RWPE2 (cell line): Measurements from ENCODE around the gene FSD1.

Experiments used
- ATAC-seq: fragments of 200-7000 bp; cut with Tn5 transposase; 3 replicates; pipeline ENCODE4 v1.9.1; 2021; ENCODE audit warnings: low read depth
- DNase-seq: peaks from one replicate; pipeline ENCODE4 v3.0.0-alpha.2; 2020; ENCODE audit warnings: low spot score
- H3K27ac ChIP-seq: fragments of 450-650 bp; 2 replicates; pipeline ENCODE4 v1.5.1; 2017; ENCODE audit warnings: mild to moderate bottlenecking; ENCODE audit not compliant: poor library complexity, severe bottlenecking
- H3K27me3 ChIP-seq: fragments of 250-450 bp; sonication (Bioruptor Pico); 2 replicates; pipeline ENCODE4 v1.5.1; 2021; ENCODE audit warnings: mild to moderate bottlenecking, moderate library complexity; ENCODE audit not compliant: insufficient read depth, poor library complexity, severe bottlenecking
- H3K36me3 ChIP-seq: fragments of 250-450 bp; sonication (Bioruptor Pico); 2 replicates; pipeline ENCODE4 v1.5.1; 2020; ENCODE audit warnings: low read depth, mild to moderate bottlenecking, moderate library complexity
- H3K4me1 ChIP-seq: fragments of 250-450 bp; sonication (Bioruptor Pico); 2 replicates; pipeline ENCODE4 v1.5.1; 2021; ENCODE audit warnings: mild to moderate bottlenecking, moderate library complexity; ENCODE audit not compliant: insufficient read depth, poor library complexity, severe bottlenecking
- H3K4me3 ChIP-seq: fragments of 250-450 bp; sonication (Bioruptor Pico); 2 replicates; pipeline ENCODE4 v1.5.1; 2021; ENCODE audit warnings: mild to moderate bottlenecking, moderate library complexity; ENCODE audit not compliant: severe bottlenecking
- H3K9me3 ChIP-seq: fragments of 250-450 bp; sonication (Bioruptor Pico); 2 replicates; pipeline ENCODE4 v1.5.1; 2021; ENCODE audit warnings: mild to moderate bottlenecking, moderate library complexity; ENCODE audit not compliant: severe bottlenecking
- CTCF ChIP-seq: fragments of 450-650 bp; IDR thresholded peaks from one replicate; pipeline ENCODE4 v1.5.1; 2017; ENCODE audit warnings: mild to moderate bottlenecking, moderate library complexity; ENCODE audit not compliant: poor library complexity, severe bottlenecking

FSD1 gene

DNA sequence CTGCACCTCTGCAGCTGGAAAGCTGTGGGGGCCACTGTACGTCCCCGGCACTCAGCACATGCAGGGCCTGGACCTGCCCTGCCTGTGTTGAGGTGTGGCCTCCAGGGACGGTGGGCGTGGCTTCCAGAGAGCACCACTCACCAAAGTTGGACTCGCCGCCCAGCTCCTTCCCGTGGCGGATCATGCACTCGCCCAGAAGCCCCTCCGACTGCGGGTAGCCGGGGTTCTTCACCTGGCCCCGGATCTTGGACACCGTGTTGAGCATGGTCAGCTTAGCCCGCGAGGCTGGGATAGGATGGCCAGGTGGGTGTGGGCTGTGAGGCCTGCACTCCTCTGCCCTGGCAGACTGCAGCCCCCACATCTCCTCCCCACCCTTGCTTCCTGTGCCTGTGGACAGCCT is 60.9 kb downstream of the FSD1 start:
- peak; percentile 57 for DNase-seq
- ATAC-seq = no peak
- peaks cover 53% of the 10 kb centered on the region for H3K36me3 ChIP-seq
- no peaks in the 10 kb centered on the region for H3K27me3 ChIP-seq
- H3K9me3 ChIP-seq = no peaks in the 10 kb centered on the region
- peaks cover 16% of the 10 kb centered on the region for H3K4me1 ChIP-seq
- H3K27ac ChIP-seq = no peak overlapping the region
- H3K4me3 ChIP-seq = no peak overlapping the region
- no peak for TF ChIP-seq CTCF

GRCh38 chr19:4365791-4366665 is 61.6 kb downstream of the FSD1 start:
- Histone ChIP-seq H3K4me3 (no peak overlapping the region), H3K9me3 (no peaks in the 10 kb centered on the region), H3K36me3 (peaks cover 50% of the 10 kb centered on the region), H3K27me3 (no peaks in the 10 kb centered on the region), H3K4me1 (peaks cover 16% of the 10 kb centered on the region), H3K27ac (no peak overlapping the region)
- peak; percentile 38 for DNase-seq
- no peak for ATAC-seq
- no peak for TF ChIP-seq CTCF

DNA sequence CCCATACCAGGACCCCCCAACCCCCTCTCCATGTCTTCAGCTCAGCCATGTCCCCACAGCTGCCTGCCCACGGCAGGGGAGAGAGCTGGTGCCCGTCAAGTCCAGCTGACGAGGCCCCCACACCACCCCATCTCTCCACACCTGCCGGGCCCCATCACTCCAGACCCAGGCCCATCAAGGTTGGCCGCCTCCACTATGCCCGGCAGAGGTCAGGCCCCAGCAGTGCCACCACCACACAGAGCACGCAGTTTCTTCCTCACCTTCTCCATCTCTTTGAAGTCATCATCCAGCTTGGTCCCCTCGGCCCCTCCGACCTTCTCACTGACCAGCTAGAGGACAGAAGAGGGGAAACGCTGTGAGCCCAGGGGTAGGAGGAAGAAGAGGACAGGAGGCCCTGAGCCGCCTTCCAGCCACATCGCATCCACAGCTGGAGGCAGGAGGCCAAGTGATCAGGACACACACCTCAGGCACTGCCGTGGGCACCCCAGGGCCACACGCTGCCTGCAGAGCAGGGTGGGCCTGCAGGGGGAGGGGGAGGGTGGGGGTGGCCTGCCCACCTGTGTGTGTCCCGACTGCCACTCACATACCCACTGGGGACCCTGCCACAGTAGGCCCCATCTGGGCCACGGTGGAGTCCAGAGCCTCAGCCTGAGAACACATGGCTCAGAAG is 62.4 kb downstream of the FSD1 start:
- H3K27me3 ChIP-seq = no peaks in the 10 kb centered on the region
- peak; percentile 50 for DNase-seq
- peaks cover 16% of the 10 kb centered on the region for H3K4me1 ChIP-seq
- peaks cover 45% of the 10 kb centered on the region for H3K36me3 ChIP-seq
- no peaks in the 10 kb centered on the region for H3K9me3 ChIP-seq
- H3K4me3 ChIP-seq = no peak overlapping the region
- no peak overlapping the region for H3K27ac ChIP-seq
- no peak for ATAC-seq
- TF ChIP-seq CTCF = no peak

DNA sequence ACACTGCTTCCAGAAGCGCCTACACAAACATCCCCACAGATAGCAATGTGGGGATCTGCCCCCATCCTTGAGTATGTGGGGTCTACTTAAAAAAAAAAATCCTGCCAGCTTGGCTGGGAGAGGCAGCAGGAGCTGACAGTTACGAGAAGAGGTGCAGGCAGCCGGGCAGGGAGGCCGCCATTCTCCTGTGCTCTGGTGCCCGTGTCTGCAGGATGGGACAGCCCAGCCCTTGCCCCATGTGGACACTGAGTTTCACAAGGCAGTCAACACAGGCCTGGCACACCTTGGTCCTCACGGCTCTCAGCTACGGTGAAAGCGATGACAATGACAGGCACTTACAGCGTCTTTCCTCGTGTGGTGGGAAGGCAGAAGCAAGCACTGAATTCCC is 62.9 kb downstream of the FSD1 start:
- Histone ChIP-seq H3K9me3 (no peaks in the 10 kb centered on the region), H3K36me3 (peaks cover 40% of the 10 kb centered on the region), H3K4me1 (peaks cover 16% of the 10 kb centered on the region), H3K4me3 (no peak overlapping the region), H3K27me3 (no peaks in the 10 kb centered on the region), H3K27ac (peak overlapping the region; percentile 91)
- ATAC-seq = no peak
- peak; percentile 44 for DNase-seq
- no peak for TF ChIP-seq CTCF

DNA sequence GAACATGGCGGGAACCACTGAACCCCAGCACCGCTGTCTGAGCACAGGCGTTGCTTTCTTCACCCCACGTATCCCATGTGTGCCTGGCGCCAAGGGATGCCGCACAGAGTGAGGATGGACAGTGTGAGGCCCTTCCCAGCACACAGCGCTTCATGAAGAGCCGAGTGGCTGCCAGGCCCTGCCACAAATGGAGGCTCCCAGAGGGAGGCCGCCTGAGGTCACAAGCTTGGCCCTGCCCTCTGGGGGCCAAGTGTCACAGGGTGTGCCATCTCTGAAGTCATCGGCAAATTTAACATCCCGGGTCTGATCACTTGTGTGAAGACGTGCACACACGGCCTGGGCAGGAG is 63.4 kb downstream of the FSD1 start:
- no peaks in the 10 kb centered on the region for H3K9me3 ChIP-seq
- H3K27me3 ChIP-seq = no peaks in the 10 kb centered on the region
- DNase-seq (no peak), ATAC-seq (no peak)
- peak overlapping the region; percentile 91 for H3K27ac ChIP-seq
- H3K36me3 ChIP-seq = peaks cover 35% of the 10 kb centered on the region
- peaks cover 16% of the 10 kb centered on the region for H3K4me1 ChIP-seq
- no peak overlapping the region for H3K4me3 ChIP-seq
- no peak for TF ChIP-seq CTCF
